Right forelimb (tissue), 1 donor: ENCODE data around the gene PCDHGA7.
"Not testable (repeated sequence)": the region's sequence is repeated elsewhere in the genome, so short reads cannot be mapped to it uniquely, and the experiment has no call there.

ENCODE experiments used
- DNase-seq: peaks from one replicate; pipeline ENCODE4 v3.0.0-alpha.2; 2018

Gene PCDHGA7

GRCh38 chr5:141369994-141370848 is 12.3 kb upstream of the PCDHGA7 start, which contains the start of gene PCDHGB3:
Gene PCDHGB3 (plus strand): TSS chr5:141370242. CDS start chr5:141370395, 153 bp downstream.
- no peak for DNase-seq

GRCh38 chr5:141371572-141372475 is 10.7 kb upstream of the PCDHGA7 start:
- DNase-seq: no peak

- no peak for DNase-seq
Measured at GRCh38 chr5:141373673-141374317, 8.7 kb upstream of the PCDHGA7 start, which contains the start of gene PCDHGA6. Gene PCDHGA6 (plus strand): TSS chr5:141373891. CDS start chr5:141374084, 193 bp downstream.

- no peak for DNase-seq
Measured at GRCh38 chr5:141374627-141375026, 7.9 kb upstream of the PCDHGA7 start.

- DNase-seq: not testable (repeated sequence)
Measured at GRCh38 chr5:141375444-141376155, 6.9 kb upstream of the PCDHGA7 start.

- DNase-seq: no peak
Measured at GRCh38 chr5:141383345-141383744, 803 bp downstream of the PCDHGA7 start.

GRCh38 chr5:141384471-141385267 is 2.1 kb downstream of the PCDHGA7 start:
- no peak for DNase-seq

GRCh38 chr5:141387557-141388311 is 5.2 kb downstream of the PCDHGA7 start, which contains the start of gene PCDHGB4:
Gene PCDHGB4 (plus strand): TSS chr5:141387698. CDS start chr5:141387885, 187 bp downstream.
- DNase-seq: not testable (repeated sequence)

- DNase-seq: no peak
Measured at GRCh38 chr5:141388661-141389060, 6.1 kb downstream of the PCDHGA7 start.

- no peak for DNase-seq
Measured at GRCh38 chr5:141389153-141390042, 6.9 kb downstream of the PCDHGA7 start.

GRCh38 chr5:141392429-141393198 is 10.1 kb downstream of the PCDHGA7 start, which contains the start of gene PCDHGA8:
Gene PCDHGA8 (plus strand): TSS chr5:141392633. CDS start chr5:141392814, 181 bp downstream.
- no peak for DNase-seq

GRCh38 chr5:141393267-141393666 is 10.7 kb downstream of the PCDHGA7 start:
- no peak for DNase-seq

- not testable (repeated sequence) for DNase-seq
Measured at GRCh38 chr5:141394401-141395187, 12.1 kb downstream of the PCDHGA7 start.

GRCh38 chr5:141397756-141398551 is 15.4 kb downstream of the PCDHGA7 start, which contains the start of gene PCDHGB5:
Gene PCDHGB5 (plus strand): TSS chr5:141397947. CDS start chr5:141398128, 181 bp downstream.
- DNase-seq: not testable (repeated sequence)

- DNase-seq: no peak
Measured at GRCh38 chr5:141398608-141399007, 16.1 kb downstream of the PCDHGA7 start.

- DNase-seq: no peak
Measured at GRCh38 chr5:141399555-141400258, 17.2 kb downstream of the PCDHGA7 start.
